Measurements from ENCODE around the gene MRPS6.

- TF ChIP-seq CTCF (IDR thresholded peaks at IDR 0.05; ENCODE audit: low read depth, low read length, poor library complexity, severe bottlenecking) (no peak), EZH2phosphoT487 (IDR thresholded peaks at IDR 0.05; ENCODE audit: borderline replicate concordance, low read length) (no peak)
These were observed 75.0 kb downstream of the MRPS6 start for GRCh38 chr21:34148419-34148804.
